Stimulated activated memory B cell treated with anti-CD40 and anti-IgM and Interleukin-4, amounts not matched to agents 10 μg/mL and 1 μg/mL and 100 μg/mL, for 72 hours (primary cell): ENCODE data around the gene COG3.

ENCODE experiments used
- ATAC-seq: fragments of 150-1000 bp; cut with Tn5 transposase; 2 replicates; pipeline ENCODE4 v1.10.0; 2021
- H3K27ac Mint-ChIP-seq: one replicate; pipeline ENCODE4 v1.8.0; 2022; ENCODE audit warnings: mild to moderate bottlenecking, mixed read lengths
- H3K27me3 Mint-ChIP-seq: one replicate; pipeline ENCODE4 v1.8.0; 2022; ENCODE audit warnings: mixed read lengths
- H3K36me3 Mint-ChIP-seq: one replicate; pipeline ENCODE4 v1.8.0; 2022; ENCODE audit warnings: mixed read lengths
- H3K4me1 Mint-ChIP-seq: one replicate; pipeline ENCODE4 v1.8.0; 2022; ENCODE audit warnings: mixed read lengths
- H3K4me3 Mint-ChIP-seq: one replicate; pipeline ENCODE4 v1.8.0; 2022; ENCODE audit warnings: mild to moderate bottlenecking, moderate library complexity, mixed read lengths
- H3K9me3 Mint-ChIP-seq: one replicate; pipeline ENCODE4 v1.8.0; 2022; ENCODE audit warnings: mixed read lengths

Gene COG3

DNA sequence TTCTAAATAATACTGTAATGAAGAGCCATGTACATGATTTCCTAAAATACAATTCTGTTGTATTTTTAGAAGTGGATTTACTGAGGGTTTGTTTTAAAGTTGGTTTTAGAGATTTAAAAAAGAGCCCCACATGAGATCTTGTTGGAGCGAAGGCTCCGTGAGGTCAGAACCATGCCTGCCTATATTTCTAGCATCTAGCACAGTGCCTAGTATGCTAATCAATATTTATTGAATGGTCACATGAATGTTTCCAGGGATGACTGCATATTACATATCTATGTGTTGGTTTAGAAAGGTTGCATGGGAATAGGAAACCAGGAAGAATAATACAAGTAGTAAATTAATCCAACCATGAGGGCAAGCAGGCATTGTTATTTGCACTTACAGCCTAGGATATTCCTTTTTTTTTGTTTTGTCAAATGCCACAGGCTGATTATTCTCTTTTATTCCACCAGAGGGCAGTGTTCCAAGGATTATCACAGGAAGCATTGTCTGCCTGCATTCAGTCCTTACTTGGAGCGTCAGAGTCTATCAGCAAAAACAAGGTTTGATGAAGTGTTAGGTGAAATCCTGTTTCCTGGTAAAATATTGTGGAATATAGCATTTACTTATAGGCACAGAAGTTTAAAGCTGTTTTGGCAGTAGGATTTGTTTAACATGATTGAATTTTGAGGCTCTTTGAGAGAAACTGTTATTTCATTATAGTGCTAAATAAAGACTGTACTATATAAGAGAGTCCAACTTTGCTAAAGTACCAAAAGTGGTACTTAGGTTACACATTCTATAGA is 46.8 kb downstream of the COG3 start:
- Mint-ChIP-seq H3K4me3 (no peak overlapping the region), H3K4me1 (peaks cover 13% of the 10 kb centered on the region), H3K27me3 (no peaks in the 10 kb centered on the region), H3K9me3 (no peaks in the 10 kb centered on the region), H3K27ac (no peak overlapping the region), H3K36me3 (peaks cover 22% of the 10 kb centered on the region)
- no peak for ATAC-seq

DNA sequence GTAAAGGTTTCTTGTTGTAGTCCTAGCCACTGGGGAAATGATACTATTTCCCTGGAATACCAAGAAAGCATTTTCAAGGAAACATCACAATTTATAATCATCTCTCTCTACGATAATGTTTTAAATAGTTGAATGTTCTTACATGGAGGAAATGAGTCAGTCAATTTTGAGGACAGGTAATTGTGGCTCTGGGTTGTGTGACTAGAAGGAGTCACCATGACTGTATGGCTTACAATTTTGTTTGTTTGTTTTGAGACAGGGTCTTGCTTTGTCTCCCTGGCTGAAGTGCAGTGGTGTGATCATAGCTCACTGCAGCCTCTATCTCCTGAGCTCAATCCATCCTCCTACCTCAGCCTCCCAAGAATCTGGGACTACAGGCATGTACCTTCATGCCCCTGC is 47.4 kb downstream of the COG3 start:
- H3K9me3 Mint-ChIP-seq = no peaks in the 10 kb centered on the region
- ATAC-seq = no peak
- H3K27me3 Mint-ChIP-seq = no peaks in the 10 kb centered on the region
- no peak overlapping the region for H3K27ac Mint-ChIP-seq
- H3K36me3 Mint-ChIP-seq = peaks cover 16% of the 10 kb centered on the region
- no peak overlapping the region for H3K4me3 Mint-ChIP-seq
- peaks cover 13% of the 10 kb centered on the region for H3K4me1 Mint-ChIP-seq

DNA sequence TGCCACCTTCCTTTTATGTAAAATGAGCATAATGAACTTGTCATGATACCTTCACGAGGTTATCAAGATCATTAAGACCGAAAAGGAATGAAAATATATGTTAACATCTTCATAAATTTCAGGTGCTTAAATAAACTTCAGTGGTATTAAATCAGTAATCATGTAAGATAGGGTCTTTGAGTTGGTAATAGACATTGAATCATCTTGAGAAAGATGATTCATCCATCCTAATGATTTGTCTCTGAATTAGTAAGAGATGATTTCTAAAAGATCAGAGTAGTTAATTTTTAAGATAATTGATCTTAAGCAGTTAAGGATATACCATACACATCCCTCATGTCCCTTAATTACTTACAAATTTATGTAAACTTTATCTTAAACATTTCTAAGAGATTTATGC is 52.0 kb downstream of the COG3 start:
- Mint-ChIP-seq H3K9me3 (no peaks in the 10 kb centered on the region), H3K4me1 (no peaks in the 10 kb centered on the region), H3K27ac (no peak overlapping the region), H3K36me3 (peaks cover 40% of the 10 kb centered on the region), H3K27me3 (no peaks in the 10 kb centered on the region), H3K4me3 (no peak overlapping the region)
- no peak for ATAC-seq

DNA sequence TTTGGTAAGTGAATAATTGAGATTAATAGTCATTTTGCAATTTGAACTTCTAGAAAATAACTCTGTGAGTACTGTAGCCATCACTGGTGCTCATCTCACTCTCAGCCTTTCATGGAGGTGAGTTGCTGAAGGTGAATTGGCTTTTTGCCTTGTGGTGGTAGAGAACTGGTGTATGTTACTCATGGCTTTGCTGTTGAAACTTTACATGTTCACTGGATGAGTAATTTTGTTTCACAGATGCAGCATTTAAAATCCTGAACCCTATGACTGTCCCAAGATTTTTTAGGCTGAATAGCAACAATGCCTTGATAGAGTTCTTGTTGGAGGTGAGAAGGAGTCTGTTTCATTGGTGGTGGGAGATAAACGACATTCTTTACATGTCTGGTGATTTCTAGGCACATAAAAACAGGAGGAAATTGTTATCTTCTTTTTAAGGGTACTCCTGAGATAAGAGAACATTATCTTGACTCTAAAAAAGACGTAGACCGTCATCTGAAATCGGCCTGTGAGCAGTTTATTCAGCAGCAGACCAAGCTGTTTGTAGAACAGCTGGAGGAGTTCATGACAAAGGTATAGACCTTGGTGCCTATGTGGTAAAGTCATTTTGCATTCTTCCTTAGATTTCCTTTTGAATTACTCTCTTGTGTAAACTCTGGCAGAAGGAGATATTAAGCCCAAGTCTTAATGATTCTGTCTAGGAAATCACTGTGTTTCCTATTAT is 53.9 kb downstream of the COG3 start:
- no peak overlapping the region for H3K4me3 Mint-ChIP-seq
- ATAC-seq = no peak
- no peaks in the 10 kb centered on the region for H3K4me1 Mint-ChIP-seq
- no peaks in the 10 kb centered on the region for H3K27me3 Mint-ChIP-seq
- no peaks in the 10 kb centered on the region for H3K9me3 Mint-ChIP-seq
- H3K27ac Mint-ChIP-seq = no peak overlapping the region
- H3K36me3 Mint-ChIP-seq = peaks cover 47% of the 10 kb centered on the region

DNA sequence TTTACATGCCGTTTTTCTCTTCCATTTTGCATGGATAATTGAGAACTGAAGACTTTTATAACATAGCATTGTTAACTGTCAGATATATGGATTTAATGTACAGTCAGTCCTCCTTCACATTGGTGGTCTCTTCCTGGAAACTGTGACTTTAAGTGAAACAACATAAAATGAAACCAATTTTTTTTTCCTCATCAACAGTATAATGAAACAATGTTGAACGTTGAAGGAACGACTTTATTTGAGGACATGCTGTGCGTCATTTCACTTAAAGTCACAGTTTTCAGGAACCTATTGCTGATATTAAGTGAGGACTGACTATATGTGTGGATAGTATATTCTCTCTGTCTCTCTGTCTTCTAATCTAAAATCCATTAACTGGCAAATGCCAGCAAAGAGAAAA is 54.8 kb downstream of the COG3 start:
- no peaks in the 10 kb centered on the region for H3K27me3 Mint-ChIP-seq
- H3K4me1 Mint-ChIP-seq = no peaks in the 10 kb centered on the region
- H3K36me3 Mint-ChIP-seq = peaks cover 47% of the 10 kb centered on the region
- H3K27ac Mint-ChIP-seq = no peak overlapping the region
- ATAC-seq = no peak
- H3K4me3 Mint-ChIP-seq = no peak overlapping the region
- no peaks in the 10 kb centered on the region for H3K9me3 Mint-ChIP-seq

DNA sequence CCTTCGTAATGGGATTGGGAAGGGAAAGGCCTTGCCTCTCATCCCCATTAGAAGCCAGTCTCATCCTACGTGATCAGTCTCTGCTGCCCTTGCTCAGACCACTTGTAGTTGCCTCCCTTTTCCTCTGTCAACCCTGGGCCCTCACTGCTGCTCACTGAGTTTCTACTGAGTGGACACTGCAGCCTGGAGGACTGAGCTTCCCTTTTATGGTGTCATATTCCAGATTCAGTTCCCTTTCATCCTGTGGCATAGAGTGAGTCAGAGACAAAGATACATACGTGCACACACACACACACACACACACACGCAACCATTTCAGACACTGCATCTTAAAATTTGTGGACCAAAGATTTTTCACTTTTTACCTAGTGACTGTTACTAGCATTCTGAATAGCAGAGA is 56.6 kb downstream of the COG3 start:
- H3K9me3 Mint-ChIP-seq = no peaks in the 10 kb centered on the region
- no peaks in the 10 kb centered on the region for H3K4me1 Mint-ChIP-seq
- ATAC-seq = no peak
- H3K36me3 Mint-ChIP-seq = peaks cover 62% of the 10 kb centered on the region
- no peak overlapping the region for H3K27ac Mint-ChIP-seq
- H3K27me3 Mint-ChIP-seq = no peaks in the 10 kb centered on the region
- no peak overlapping the region for H3K4me3 Mint-ChIP-seq

DNA sequence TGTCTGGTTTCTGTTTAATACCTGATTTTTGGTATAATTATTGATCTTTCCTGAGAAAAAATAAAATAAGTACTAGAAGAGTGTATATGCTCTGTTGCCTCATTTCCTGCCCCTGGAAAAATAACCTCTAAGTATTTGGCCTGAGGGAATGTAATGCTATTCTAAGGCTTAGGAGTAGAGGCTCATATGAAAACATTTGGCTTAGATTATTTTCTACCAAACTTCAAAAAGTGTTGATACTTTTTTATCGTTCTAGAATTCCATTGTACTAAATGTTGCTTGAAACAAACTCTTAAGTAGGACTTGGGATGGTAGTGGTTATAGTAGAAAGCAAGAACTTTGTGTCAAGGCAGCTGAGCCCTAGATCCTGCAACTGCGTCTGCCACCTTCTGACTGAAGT is 57.8 kb downstream of the COG3 start:
- Mint-ChIP-seq H3K4me1 (no peaks in the 10 kb centered on the region), H3K9me3 (no peaks in the 10 kb centered on the region), H3K27me3 (no peaks in the 10 kb centered on the region), H3K36me3 (peaks cover 68% of the 10 kb centered on the region), H3K27ac (no peak overlapping the region), H3K4me3 (no peak overlapping the region)
- ATAC-seq = no peak

DNA sequence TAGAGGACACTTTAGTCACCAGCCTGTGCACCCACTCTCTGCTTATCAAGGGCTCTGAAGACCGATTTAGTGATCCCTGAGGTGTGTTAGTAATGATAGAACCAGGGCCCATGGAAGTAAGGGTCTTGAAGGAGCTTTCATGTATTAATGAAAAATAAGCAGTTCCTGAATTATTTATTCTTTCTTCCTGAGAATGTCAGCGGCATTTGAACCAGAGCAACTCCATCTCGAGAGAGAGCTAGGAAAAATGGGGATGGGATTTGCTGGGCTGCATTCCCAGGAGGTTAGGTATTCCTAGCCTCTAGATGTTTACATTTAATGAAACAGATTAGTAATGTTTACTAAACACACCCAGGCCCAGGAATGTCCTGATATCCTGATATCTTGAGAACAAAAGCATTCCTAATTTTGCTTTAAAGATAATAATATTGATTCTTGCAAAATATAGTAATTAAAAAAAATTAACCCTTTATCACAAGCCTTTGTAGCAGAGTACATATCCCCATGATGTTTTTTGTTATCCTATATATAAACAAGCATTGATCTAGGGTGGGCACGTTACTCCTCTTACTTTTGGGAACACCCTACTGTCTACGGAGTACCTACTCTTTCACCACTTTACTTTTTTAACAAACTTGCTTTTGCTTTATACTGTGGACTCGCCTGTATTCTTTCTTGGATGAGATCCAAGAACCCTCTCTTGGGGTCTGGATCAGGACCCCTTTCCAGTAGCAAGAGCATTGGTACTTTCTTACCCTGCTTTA is 63.1 kb downstream of the COG3 start:
- H3K4me1 Mint-ChIP-seq = no peaks in the 10 kb centered on the region
- H3K27ac Mint-ChIP-seq = no peak overlapping the region
- H3K27me3 Mint-ChIP-seq = no peaks in the 10 kb centered on the region
- H3K36me3 Mint-ChIP-seq = peaks cover 57% of the 10 kb centered on the region
- H3K9me3 Mint-ChIP-seq = no peaks in the 10 kb centered on the region
- H3K4me3 Mint-ChIP-seq = no peak overlapping the region
- no peak for ATAC-seq

DNA sequence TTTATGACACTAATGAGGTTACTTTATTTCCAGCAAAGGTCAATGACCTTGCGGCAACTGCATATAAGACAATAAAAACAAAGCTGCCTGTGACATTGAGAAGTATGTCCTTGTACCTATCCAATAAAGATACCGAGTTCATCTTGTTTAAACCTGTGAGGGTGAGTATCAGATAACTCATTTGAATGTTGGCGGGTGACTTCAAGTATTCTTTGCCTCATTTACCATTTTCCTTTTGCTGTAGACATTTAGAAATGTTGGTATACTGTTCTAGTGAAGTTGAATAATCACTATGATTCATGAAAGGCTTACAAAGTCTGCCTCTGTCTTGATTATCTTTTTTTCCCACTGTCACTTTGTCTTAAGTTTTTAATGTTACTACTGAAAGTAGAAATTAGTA is 65.0 kb downstream of the COG3 start:
- Mint-ChIP-seq H3K27ac (no peak overlapping the region), H3K9me3 (no peaks in the 10 kb centered on the region), H3K4me3 (no peak overlapping the region), H3K27me3 (no peaks in the 10 kb centered on the region), H3K4me1 (no peaks in the 10 kb centered on the region), H3K36me3 (peaks cover 72% of the 10 kb centered on the region)
- no peak for ATAC-seq

DNA sequence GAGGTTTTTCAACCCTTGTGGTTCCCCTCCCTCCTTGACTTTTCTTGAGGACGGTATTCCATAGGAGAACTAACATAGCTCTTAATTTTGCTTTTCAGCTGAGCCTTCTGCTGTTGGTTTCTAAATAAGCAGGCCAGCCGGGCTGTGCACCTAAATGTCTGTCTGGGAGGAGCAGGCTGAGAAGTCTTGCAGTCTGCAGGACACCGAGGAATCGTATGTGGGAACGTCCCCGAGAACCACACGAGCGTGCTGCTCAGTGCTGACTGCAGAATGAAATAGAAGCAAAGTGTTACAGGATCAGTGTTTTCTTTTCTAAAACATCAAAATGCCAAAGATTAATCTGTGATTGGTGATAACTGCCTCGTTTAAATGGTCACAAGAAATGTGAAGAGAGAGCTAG is 69.9 kb downstream of the COG3 start:
- Mint-ChIP-seq H3K4me3 (no peak overlapping the region), H3K36me3 (peaks cover 70% of the 10 kb centered on the region), H3K27ac (no peak overlapping the region), H3K9me3 (no peaks in the 10 kb centered on the region), H3K4me1 (no peaks in the 10 kb centered on the region), H3K27me3 (no peaks in the 10 kb centered on the region)
- ATAC-seq = no peak

DNA sequence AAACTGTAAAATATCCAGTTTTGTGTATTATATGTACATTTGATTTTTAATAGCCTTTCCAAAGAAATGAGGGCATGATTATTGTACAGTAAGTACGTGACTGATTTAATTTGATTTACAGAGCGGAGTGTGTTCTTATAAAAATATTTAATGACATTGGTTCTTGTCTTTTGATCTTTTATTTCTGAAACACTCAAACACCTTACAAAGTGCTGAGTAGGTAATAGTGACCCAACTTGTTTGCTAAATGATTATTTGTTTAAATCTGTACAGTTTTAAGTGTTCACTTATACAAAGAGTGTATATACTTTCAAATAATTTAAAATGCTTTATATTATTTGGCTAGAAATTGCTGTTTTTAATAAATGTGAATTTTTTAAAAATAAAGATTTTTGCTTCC is 71.5 kb downstream of the COG3 start:
- Mint-ChIP-seq H3K36me3 (peaks cover 54% of the 10 kb centered on the region), H3K4me1 (no peaks in the 10 kb centered on the region), H3K9me3 (no peaks in the 10 kb centered on the region), H3K4me3 (no peak overlapping the region), H3K27ac (no peak overlapping the region), H3K27me3 (no peaks in the 10 kb centered on the region)
- no peak for ATAC-seq

DNA sequence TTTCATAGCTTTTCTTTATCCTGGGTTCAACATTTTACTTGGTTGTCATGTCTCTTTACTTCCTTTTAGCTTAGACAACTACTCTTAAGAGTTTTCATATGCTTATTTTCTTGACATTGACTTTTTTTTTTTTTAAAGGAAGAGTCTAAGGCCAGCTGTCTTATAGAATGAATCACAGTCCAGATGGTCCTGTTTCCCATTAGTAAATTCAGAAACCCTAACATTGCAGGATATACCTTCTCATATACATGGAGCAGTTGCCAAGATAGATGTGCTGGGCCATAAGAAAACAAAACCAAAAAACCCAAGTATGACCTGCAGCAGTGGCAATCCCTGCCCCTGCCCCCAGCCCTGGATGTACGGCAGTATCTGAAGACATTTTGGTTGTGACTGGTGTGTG is 72.8 kb downstream of the COG3 start:
- H3K4me1 Mint-ChIP-seq = no peaks in the 10 kb centered on the region
- peak overlapping the region; percentile 50 for H3K27ac Mint-ChIP-seq
- peaks cover 43% of the 10 kb centered on the region for H3K36me3 Mint-ChIP-seq
- no peaks in the 10 kb centered on the region for H3K27me3 Mint-ChIP-seq
- H3K9me3 Mint-ChIP-seq = no peaks in the 10 kb centered on the region
- no peak for ATAC-seq
- H3K4me3 Mint-ChIP-seq = no peak overlapping the region

DNA sequence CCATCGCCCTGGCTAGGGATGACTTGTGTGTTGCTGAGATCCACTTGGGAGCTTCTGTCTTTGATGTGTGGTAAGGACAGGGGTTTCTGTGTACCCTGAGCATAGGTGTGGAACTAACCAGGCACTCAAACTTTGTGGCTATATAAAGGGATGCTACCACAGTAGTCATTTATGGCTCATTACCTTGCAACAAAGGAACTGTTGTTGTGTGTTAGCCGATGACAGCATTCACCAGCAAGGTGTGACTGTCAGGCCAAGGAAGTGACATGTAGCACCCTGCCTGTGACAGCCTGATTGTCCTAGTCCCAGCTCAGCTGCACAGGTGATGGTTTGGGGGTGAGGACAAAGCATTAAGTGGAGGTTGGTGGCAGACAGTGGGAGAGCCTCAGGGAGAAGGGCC is 73.6 kb downstream of the COG3 start:
- no peaks in the 10 kb centered on the region for H3K27me3 Mint-ChIP-seq
- H3K9me3 Mint-ChIP-seq = no peaks in the 10 kb centered on the region
- peaks cover 34% of the 10 kb centered on the region for H3K36me3 Mint-ChIP-seq
- no peak overlapping the region for H3K27ac Mint-ChIP-seq
- H3K4me1 Mint-ChIP-seq = no peaks in the 10 kb centered on the region
- no peak overlapping the region for H3K4me3 Mint-ChIP-seq
- ATAC-seq = no peak

DNA sequence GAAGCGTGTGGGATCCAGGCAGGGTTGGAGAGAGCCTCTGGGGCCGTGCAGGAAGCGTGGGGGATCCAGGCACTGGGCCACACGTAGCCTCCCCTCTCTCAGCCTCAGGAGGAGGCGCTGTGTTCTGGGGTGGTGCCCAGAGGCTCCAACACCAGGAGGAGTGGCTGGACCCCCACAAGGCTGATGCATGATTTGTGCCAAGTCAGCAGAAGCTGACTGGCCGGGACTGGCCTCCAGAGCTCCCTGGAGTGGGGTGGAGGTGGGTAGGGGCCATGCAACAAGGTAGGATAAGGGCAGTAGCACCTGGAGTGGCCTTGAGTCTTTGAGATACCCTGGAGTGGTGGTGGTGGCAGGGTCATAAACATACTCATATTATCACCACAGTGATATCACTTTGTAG is 75.5 kb downstream of the COG3 start:
- peaks cover 16% of the 10 kb centered on the region for H3K36me3 Mint-ChIP-seq
- H3K9me3 Mint-ChIP-seq = no peaks in the 10 kb centered on the region
- ATAC-seq = no peak
- H3K27ac Mint-ChIP-seq = peak overlapping the region; percentile 30
- H3K4me3 Mint-ChIP-seq = no peak overlapping the region
- no peaks in the 10 kb centered on the region for H3K27me3 Mint-ChIP-seq
- peaks cover 4% of the 10 kb centered on the region for H3K4me1 Mint-ChIP-seq

DNA sequence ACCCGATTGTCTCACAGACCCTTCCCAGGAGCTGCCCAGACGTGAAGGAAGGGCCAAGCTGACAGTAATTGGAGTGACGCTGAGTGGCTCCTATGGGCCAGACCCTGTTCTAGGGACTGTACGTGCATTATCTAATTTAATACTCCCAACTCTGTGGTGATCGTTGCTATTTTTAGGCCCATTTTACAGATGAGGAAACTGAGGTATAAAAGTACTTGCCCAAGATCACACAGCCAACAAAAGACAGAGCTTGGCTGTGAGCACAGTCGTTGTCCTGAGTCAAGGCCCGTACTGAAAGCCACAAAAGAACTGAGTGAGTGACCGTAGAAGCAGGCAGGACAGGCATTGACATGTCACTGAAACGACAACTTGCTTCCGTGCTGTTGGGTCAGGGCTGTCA is 76.1 kb downstream of the COG3 start:
- peaks cover 11% of the 10 kb centered on the region for H3K4me1 Mint-ChIP-seq
- no peaks in the 10 kb centered on the region for H3K9me3 Mint-ChIP-seq
- no peak overlapping the region for H3K4me3 Mint-ChIP-seq
- H3K27me3 Mint-ChIP-seq = no peaks in the 10 kb centered on the region
- H3K27ac Mint-ChIP-seq = no peak overlapping the region
- ATAC-seq = no peak
- peaks cover 11% of the 10 kb centered on the region for H3K36me3 Mint-ChIP-seq

DNA sequence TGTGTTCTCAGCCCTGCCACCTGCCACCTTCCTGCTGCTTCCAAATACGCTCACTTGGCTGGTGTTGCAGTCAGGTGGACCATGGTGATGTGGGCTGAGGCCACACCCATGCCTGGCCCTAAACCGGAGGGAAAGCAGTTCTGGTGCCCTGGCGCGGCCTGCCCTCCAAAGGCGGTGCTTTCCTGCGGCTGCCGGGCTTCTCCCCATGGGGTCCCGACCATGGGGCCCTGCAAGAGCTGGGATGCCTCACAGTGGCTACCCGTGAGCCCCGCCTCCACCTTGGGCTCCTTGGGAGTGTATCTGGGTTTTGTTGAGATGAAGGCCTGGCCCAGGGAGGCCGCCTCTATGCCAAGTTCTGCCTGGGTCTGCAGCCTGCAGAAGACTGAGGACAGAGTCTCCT is 77.1 kb downstream of the COG3 start:
- peaks cover 21% of the 10 kb centered on the region for H3K4me1 Mint-ChIP-seq
- H3K36me3 Mint-ChIP-seq = peaks cover 8% of the 10 kb centered on the region
- no peak for ATAC-seq
- no peaks in the 10 kb centered on the region for H3K27me3 Mint-ChIP-seq
- H3K27ac Mint-ChIP-seq = no peak overlapping the region
- H3K4me3 Mint-ChIP-seq = no peak overlapping the region
- H3K9me3 Mint-ChIP-seq = no peaks in the 10 kb centered on the region
